Activated gamma-delta T cell treated with anti-CD3 and anti-CD28 coated beads, Interleukin-2, amount 50 U/mL, for 16 hours (primary cell): Measurements from ENCODE around the gene STAT3.
"Not testable (repeated sequence)": the region's sequence is repeated elsewhere in the genome, so short reads cannot be mapped to it uniquely, and the experiment has no call there.

ENCODE experiments used
- DNase-seq: peaks from one replicate; pipeline ENCODE4 v3.0.0-alpha.2; 2020; ENCODE audit warnings: low read depth

Gene STAT3

DNA sequence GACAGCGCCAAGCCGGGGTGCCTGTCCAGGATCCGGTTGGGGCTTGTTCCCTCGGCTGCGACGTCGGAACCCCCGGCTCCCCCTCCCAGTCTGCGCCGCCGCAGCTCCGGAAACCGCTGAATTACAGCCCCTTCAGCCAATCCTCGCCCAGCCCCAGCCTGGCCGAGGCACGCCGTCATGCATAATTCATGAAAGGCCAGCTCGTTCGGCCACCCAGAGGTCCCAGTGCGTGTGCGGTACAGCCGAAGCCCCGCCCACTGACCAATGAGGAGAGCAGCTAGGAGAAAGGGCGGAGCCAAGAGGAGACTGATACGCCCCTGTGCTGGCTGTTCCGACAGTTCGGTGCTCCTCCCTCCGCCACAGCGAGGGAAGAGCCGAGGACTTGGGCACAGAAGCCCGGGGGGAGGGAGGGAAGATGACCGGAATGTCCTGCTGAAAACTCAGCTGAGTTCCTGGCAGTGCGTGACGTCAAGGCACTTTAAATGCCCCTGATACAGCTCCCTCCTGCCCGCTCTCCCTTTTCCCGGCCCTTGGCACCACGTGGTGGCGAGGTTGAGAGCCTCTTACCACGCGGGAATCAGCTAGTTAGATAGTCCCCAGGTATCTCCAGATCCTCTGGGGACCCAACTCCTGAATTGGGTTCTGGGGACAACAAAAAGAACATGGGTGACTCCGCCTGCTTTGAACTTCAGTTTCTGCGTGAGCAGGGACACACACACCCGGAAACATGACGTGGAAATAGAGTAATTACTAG lies at the start of gene STAT3:
Gene STAT3 (minus strand): TSS at position 62 of the 754 bp plus-strand sequence. CDS start 39,926 bp downstream, outside the sequence.
- peak; percentile 100 for DNase-seq

DNA sequence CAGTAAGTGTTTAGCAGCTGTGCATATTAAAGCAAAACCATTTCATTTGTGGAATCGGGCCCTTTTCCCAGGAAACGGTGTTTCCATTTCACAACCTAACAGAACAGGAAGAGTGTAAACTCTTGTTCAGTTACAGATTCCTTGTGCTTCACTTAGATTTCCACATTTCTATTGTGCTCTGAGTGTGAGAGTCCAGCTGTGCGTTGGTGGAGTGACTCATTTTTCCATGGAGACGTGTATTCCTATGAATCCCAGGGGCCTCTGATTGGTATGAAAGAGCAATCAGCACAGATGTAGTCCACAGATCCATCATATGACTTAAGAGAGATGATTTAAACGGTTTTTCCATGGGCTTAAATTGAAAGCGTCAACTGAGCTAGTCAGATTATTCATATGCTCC lies 48.1 kb upstream of the STAT3 start:
- DNase-seq, result no peak

GRCh38 chr17:42431758-42432161 lies 43.5 kb upstream of the STAT3 start:
- no peak for DNase-seq

DNA sequence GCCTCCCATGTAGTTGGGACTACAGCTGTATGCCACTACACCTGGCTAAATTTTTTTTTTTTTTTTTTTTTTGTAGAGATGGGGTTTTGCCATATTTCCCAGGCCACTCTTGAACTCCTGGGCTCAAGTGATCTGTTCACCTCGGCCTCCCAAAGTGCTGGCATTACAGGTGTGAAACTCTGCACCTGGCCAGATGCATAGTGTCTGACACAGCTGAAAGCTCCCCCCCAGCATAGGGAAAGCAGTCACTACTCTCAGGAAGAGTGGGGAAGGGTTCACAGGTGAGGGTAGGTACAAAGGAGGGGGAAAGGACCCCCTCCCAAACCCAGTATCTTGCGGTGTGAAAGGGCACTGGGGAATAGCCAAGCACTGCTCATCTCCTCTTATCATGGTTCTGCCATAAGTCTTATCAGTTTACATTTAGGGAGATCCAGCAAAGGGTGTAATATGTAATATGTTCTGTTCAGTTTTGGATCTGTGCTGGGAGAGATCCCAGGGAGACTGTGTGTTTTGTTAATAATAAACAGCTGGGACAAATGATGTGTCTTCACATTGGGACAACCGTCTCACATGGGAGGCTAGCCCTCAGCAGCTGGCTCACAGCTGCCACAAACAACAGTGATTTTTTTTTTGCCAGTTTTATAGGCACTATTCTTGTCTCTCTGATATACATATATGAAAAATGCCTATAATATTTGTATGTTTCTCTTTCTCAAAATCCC lies 41.6 kb upstream of the STAT3 start:
- DNase-seq, result no peak

- DNase-seq, result no peak
These were observed 40.1 kb upstream of the STAT3 start for GRCh38 chr17:42428141-42428944.

DNA sequence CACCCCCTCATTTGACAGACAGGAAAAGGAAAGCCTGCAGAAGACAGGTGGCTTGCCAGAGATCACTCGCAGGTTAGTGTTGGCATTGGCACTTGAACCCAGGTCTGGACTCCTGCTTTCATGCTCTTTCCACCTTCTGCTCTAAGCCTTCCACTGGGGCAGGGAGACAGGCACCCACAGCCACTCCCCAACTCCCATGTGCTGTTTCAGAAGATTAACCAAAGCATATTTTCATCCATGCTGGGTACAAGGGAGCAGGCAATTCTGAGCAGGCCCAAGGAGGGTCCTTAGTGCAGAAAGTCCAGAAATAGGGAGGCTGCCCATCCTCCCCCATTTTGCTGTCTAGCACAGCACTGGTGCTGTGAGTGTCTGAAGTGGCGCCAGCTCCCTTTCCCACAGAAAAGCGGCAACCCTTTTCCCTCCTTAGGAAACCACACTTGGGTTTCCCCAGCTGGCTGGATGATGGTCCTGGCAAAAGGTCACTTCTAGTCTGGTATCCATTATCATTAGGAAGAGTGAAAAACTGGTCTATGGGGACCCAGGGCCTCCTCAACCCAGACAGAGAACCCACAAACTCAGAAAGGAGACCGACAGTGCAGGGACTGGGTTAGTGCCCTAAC lies 36.9 kb upstream of the STAT3 start:
- no peak for DNase-seq

DNA sequence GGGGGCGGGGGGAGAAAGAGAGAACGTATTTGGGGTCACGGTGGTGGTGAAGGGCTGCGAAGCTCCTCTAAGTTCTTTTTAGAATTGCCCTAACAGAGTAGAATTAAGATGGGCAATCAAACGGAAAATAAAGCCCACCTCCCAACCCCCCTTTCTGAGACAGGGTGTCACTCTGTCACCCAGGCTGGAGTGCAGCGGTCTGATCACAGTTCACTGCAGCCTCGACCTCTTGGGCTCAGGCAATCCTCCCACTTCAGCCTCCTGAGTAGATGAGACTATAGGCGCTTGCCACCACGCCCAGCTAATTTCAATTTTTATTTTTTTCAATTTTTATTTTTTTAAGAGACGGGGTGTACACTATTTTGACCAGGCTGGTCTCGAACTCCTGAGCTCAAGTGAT lies 35.5 kb upstream of the STAT3 start:
- DNase-seq, result no peak

DNA sequence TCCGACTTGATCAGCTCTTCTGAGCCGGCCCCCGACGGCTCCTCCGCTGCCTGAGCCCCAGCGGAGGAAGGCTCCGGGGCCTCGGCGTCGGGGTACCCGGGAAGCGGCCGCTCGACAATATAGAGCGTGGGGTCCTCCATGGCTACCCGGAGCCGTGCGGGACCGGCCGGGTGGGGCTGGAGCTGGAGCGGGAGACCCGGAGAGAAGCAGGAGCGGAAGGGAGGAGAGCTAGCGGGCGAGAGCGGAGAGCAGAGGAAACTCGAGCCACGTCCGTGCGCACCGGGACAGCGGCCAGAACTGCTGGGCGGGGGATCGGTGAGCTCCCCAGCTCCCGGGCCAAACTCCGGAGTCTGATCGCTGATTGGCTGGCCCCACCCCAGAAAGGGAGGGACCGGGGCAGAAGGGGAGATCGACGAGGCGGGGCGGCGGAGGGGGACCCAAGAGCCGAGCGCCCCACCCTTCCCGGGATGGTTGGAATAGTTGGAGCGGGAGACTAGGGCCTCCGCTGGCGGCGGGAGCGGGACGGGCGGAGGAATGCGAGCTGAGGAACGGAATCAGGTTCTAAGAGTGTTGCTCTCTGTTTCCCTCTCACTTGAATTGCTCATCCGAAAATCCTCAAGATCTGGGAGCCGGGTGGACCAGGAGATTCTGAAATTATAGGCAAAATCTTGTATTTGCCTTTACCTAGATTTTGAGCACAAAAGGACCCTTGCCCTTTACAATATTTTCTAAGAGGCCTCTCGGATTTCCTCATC lies 34.9 kb upstream of the STAT3 start, which contains the start of gene CAVIN1:
Gene CAVIN1 (minus strand): TSS at position 299 of the 755 bp plus-strand sequence. CDS start 159 bp downstream, at position 140.
- no peak for DNase-seq

DNA sequence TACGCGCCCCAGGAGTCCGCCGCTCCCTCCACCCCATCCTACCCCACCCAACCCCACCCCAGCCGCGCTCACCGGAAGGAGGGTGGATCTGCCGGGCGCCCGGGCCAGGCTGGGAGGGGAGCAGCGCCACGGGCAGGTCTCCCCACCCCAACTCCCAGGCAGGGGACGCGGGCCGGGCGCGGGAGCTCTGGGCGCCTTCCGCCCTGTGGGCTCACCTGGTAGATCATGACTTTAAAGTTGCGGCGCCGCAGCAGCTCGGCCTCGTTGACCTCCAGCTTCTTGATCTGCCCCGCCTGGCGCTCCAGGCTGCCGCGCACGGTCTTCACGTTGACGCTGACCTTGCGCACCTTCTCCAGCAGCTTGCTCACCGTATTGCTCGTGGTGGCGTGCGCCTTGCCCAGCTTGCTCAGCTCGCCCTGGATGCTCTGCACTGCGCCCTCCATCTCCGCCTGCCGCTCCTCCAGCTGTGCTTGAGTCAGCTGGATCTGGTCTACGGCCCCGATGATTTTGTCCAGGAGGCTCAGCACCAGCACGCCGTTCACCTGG lies 34.2 kb upstream of the STAT3 start:
- no peak for DNase-seq

DNA sequence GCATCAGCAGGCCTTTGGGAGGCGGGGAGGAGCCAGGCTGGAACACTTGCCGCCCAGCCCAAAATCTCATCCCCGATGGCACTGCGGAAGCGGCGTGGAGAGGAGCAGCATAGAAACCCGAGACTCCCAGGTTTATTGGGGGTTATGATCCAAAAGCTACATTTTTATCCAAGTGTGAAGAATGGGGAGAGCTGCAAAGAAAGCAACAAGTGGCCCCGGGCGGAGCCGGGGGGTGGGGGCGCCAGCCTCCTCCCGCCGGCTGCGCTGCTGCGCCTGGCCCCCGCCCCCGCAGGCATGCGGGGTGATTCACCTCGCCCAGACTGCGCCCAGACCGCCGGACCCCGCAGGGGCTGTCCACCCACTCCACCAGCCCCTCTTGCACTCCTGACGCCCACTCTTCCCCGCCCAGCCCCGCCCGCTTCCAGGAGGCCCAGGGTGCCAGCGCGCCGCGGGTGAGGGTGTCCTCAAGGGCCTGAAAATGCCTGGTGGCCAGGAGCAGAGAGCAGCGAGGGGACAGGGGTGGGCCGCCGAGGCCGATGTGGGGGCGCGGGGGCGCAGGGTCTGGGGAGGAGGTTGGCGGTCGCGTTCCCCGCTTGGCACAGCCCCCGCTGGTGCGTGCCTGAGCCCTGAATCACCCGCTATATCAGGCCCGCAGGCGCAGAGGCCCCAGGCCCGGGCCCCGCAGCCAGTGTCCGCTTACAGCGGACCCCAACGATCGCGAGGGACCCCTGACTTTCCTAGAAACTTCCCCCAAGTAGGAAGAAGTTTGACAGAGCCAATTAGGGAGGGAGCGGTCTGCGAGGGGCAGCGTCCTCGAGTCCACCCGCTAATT lies 33.5 kb upstream of the STAT3 start:
- DNase-seq, result no peak

GRCh38 chr17:42421136-42421506 lies 32.9 kb upstream of the STAT3 start:
- DNase-seq, result no peak

DNA sequence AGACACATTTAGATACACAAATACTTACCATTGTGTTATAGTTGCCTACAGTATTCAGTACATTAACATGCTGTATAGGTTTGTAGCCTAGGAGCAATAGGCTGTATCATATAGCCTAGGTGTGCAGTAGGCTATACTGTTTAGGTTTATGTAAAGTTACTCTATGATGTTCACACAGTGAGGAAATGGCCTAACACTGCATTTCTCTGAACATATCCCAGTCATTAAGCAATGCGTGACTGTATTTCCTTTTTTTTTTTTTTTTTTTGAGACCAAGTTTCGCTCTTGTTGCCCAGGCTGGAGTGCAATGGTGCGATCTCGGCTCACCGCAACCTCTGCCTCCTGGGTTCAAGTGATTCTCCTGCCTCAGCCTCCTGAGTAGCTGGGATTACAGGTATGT lies 29.7 kb upstream of the STAT3 start:
- DNase-seq, result not testable (repeated sequence)

DNA sequence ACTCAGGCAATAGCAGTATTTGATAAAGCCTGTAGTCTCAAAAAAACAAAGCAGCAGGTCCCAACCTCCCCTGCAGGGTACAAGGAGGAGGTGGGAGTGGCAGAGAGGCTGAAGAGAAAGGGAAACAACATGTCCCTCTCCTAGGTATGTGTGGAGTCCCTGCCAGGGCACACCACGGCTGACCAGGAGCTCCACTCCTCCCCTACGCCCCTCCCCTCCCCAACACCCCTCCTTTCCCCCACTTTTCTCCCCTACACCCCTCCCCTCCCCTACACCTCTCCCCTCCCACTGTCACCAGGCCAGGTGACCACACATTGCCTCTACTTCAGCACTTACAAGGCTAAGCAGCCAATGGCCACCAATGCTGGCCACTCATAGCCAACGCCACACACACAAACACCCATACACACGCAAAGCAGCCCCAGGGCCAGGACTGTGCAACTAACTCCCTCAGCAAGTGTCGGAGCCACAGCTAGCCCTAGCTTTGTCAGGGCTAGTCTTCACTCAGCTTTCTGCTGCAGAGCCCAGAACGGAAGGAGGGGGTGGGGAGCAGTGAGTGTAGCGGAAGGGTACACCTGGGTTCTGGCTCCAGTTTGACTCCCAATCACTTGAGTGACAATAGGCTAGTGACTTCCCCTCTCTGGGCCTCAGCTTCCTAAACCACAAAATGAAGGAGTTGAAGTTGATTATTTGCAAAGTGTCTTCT lies 26.6 kb upstream of the STAT3 start:
- no peak for DNase-seq

DNA sequence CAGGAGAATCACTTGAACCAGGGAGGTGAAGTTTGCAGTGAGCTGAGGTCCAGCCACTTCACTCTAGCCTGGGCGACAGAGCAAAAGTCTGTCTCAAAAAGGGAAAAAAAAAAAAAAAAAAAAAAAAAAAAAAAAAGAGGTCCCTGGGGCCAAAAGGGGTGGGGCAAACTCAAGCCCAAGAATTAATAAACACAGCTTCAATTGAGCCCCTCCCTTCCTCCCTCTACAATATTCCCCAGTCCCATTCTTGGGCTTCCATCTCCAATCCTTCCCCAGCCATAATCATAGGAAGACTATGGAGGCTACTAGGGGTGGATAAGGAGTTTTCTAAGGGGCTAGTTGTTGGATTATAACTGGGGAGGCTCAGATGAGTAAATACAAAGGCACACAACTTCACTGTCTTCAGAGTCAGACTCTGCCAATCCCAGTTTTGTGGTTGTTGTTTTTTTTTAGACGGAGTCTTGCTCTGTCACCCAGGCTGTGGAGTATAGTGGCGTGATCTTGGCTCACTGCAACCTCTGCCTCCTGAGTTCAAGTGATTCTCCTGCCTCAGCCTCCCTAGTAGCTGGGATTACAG lies 25.3 kb upstream of the STAT3 start:
- no peak for DNase-seq

- no peak for DNase-seq
These were observed 23.9 kb upstream of the STAT3 start for GRCh38 chr17:42411905-42412679.

DNA sequence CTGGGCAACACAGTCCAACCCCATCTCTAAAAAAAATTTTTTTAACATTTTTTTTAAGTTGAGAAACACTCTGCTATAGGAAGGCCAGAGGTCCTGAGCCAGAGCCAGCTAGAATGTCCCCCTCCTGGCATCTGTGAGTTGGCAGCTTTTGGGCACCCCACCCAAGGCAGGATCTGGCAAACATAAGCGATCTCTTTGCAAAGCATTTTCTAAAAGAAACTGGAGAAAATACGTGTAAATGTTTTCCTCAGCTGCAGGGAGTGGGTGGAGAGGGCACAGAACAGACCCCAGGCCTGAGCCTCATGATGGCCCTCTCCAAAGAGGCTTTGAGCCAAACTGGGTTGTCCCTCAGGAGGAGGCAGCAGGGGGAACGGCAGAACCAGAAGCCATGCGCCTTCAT lies 23.1 kb upstream of the STAT3 start:
- DNase-seq, result no peak

DNA sequence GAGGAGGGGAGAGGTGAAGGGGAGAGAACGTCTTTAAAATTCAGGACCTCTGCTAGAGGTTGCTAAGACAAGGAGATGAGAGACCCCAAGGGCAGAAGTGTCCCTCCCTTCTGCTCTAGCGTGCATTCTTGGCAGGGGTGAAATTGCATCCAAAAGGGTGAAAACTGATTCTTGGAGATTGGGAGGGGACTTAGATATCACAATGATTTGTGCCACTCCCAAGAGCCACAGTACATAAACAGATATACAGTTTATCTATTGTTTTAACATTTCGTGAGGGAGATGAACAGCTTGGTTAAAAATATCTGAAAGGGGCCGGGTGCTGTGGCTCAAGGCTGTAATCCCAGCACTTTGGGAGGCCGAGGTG lies 22.1 kb upstream of the STAT3 start:
- no peak for DNase-seq

DNA sequence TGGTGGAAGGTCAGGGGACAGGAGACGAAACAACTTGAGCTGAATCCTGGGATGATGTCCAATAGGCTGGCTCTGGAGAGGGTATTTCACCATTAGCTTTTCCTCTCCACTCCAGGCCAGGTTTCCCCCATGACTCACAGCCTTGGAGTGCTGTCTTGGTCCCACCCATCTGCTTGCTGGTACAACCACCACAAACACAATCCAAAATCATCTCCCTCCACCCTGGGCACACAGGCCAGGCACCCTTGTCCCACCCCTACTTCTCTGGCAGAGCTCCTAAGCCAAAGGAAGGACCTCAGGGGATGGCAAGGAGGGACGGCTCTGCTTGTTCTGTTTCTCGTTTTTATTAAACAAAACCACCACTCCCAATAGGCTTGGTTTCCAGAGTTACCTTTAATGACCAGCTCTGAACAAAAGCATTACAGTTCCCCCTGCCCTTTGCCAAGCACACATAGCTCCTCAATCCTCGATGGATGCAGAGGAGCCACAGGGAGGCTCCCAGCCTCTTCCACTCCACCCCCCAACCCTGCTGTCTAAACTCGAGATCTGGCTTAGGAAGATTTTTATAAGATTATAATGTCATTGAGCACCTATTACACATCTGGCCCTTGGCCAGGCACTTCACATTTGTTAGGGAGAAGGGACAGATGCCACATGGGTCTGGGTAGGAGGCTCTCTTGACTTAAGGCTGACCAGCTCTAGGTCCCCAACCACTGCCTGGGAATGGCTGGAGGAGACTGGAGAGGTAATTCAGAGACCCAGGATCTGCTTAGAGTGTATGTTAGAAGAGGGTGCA lies 21.5 kb upstream of the STAT3 start:
- no peak for DNase-seq
